ENCODE results near the gene PCDH9. TPM values are rescaled to one million over a fixed set of nuclear protein-coding genes. Genes with fewer than 3 reads are reported as not detected.
A peak's percentile ranks its signal among the peaks of the same experiment; 100 is the strongest.

Gene PCDH9
- total RNA-seq, 1 donor from 2014 or later = 0.40 TPM

DNA sequence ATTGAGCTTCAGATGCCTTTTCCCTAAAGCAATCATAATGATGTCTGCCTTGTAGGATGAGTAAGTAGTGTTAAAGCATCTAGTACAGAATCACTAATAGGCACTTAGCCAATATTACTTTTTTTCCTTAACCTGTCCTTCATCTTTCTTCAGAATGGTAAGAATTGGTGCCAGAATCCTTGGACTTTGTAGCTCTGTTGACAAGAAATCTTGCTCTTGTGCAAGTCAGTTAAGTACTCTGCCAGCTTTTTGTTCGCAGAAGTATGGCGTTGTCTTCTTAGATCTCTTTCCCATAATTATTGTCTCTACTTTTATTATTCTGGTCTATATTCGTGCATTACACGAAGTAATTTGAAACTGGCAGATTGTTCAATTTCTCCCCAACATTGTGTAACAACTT, 554.5 kb downstream of the PCDH9 start:
- H3K4me3 ChIP-seq (ENCODE audit: low read depth, low read length) = no peak overlapping the region
- no peak for DNase-seq (ENCODE audit: low read depth)
- TF ChIP-seq, protein P1, sequence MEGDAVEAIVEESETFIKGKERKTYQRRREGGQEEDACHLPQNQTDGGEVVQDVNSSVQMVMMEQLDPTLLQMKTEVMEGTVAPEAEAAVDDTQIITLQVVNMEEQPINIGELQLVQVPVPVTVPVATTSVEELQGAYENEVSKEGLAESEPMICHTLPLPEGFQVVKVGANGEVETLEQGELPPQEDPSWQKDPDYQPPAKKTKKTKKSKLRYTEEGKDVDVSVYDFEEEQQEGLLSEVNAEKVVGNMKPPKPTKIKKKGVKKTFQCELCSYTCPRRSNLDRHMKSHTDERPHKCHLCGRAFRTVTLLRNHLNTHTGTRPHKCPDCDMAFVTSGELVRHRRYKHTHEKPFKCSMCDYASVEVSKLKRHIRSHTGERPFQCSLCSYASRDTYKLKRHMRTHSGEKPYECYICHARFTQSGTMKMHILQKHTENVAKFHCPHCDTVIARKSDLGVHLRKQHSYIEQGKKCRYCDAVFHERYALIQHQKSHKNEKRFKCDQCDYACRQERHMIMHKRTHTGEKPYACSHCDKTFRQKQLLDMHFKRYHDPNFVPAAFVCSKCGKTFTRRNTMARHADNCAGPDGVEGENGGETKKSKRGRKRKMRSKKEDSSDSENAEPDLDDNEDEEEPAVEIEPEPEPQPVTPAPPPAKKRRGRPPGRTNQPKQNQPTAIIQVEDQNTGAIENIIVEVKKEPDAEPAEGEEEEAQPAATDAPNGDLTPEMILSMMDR (conservative IDR thresholded peaks at IDR 0.05; ENCODE audit: low read depth, low read length) = no peak

GRCh38 chr13:66673401-66673800, 556.7 kb downstream of the PCDH9 start:
- DNase-seq (ENCODE audit: low read depth) = no peak
- TF ChIP-seq, protein P1 (conservative IDR thresholded peaks at IDR 0.05; ENCODE audit: low read depth, low read length) = no peak
- H3K4me3 ChIP-seq (ENCODE audit: low read depth, low read length) = no peak overlapping the region

- H3K4me3 ChIP-seq (ENCODE audit: low read depth, low read length) = no peak overlapping the region
- DNase-seq (ENCODE audit: low read depth) = peak; percentile 95
- TF ChIP-seq, protein P1 (conservative IDR thresholded peaks at IDR 0.05; ENCODE audit: low read depth, low read length) = no peak
These were observed 564.1 kb downstream of the PCDH9 start for GRCh38 chr13:66665991-66666390.

DNA sequence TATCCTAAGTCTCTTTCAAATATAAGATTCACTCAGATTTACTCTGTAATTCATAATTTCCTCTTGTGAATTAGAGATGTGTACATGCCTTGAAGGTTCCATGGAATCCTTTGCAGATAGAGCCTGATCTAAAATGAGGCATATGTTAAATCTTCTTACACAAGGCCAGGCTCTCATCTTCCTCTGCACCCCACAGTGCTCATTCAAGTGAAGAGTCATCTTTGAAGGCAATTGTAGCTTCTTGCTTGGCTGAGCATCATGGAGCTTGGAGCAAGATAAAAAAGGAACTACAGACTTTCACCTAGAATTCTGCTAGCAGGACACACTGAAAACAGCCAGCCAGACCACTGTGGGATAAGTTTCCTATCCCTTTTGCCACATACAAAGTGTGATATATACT, 566.4 kb downstream of the PCDH9 start:
- no peak overlapping the region for H3K4me3 ChIP-seq (ENCODE audit: low read depth, low read length)
- TF ChIP-seq, protein P1 (conservative IDR thresholded peaks at IDR 0.05; ENCODE audit: low read depth, low read length) = no peak
- DNase-seq (ENCODE audit: low read depth) = no peak

- TF ChIP-seq, protein P1 (conservative IDR thresholded peaks at IDR 0.05; ENCODE audit: low read depth, low read length) = no peak
- no peak overlapping the region for H3K4me3 ChIP-seq (ENCODE audit: low read depth, low read length)
These were observed 566.9 kb downstream of the PCDH9 start for GRCh38 chr13:66663206-66663605.

DNA sequence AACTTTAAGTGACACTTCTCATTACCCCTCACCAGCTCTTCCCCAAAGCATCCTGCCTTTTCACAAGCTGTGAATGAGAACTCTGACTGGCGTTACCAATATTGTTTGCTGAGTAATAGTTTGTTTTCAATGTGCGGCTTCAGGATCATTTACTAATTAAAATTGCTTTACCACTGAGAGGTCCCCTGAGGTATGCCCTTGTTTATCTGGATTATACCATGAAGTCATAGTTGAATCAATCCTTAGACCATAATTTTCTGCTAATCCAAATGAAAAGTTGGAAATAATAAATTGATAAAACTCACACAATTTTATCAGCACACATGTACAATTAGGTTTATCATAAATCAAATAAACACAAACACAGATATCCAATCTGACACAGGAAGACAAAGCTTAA, 568.8 kb downstream of the PCDH9 start:
- DNase-seq (ENCODE audit: low read depth) = no peak
- no peak overlapping the region for H3K4me3 ChIP-seq (ENCODE audit: low read depth, low read length)
- TF ChIP-seq, protein P1 (conservative IDR thresholded peaks at IDR 0.05; ENCODE audit: low read depth, low read length) = no peak

More at GRCh38 chr13:66663206-66663605, 566.9 kb downstream of the PCDH9 start:
- no peak for DNase-seq (ENCODE audit: low read depth)

DNA sequence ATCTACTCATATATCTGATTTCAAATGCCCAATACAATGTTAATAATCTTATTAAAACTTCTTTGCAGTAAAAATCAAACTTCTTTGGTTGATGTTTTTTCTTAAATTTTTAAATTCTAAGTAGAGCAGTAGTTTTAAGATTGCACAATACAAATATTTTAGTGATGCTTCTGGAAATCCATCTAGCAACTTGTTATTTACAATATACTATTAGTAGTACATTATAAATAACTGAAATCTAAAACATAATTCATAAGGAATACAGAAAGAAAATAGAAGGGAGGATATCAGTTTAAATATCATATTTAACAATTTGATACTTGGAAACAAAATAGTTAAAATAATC, 569.7 kb downstream of the PCDH9 start:
- H3K4me3 ChIP-seq (ENCODE audit: low read depth, low read length) = no peak overlapping the region
- TF ChIP-seq, protein P1 (conservative IDR thresholded peaks at IDR 0.05; ENCODE audit: low read depth, low read length) = no peak

More for the DNA sequence above, 569.7 kb downstream of the PCDH9 start:
- no peak for DNase-seq (ENCODE audit: low read depth)

Data from epithelial cell of proximal tubule (primary cell).